Stimulated activated CD8-positive, alpha-beta memory T cell treated with anti-CD3 and anti-CD28 coated beads, Interleukin-15, amount 100 ng/mL, for 4 hours (primary cell): Measurements from ENCODE around the gene SELENOF.

ENCODE experiments used
- DNase-seq, 2 donors: peaks; one replicate each; pipeline ENCODE4 v3.0.0-alpha.2; 2020; ENCODE audit warnings: low read depth in 2 of 2

Gene SELENOF

DNA sequence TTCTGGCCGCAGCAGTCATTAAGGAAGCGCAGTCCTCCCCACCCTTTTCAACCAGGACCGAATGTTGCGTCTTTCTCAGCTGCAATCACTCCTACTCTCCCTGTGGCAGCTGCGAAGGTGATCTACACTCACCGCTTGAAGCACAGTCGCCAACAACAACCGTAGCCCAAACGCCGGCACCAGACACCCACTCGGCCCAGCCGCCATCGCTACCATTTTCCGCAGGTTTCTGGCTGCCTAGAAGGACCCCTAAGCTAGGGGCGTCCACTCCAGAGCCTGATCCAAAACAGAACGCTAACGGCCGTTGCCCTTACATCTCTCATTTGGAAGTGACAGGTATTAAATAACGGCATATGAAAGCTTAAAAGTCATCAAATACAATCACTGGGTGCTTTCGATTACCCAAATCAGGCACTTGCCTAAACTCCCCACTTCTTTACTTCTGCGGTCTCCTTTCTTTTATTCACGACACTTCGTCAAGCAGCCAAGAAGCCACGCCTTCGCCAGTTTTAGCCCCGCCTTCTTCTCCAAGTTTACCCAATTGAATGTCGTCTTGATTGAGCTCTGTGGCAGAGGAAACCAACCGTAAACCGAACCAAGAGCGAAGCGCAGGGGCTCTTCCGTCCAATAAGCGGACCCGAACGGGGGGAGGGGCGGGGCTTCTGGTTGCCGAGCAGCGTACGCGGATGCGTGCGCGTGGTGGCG lies at the start of gene SELENOF:
SELENOF (minus strand) TSS at position 231 of the 705 bp plus-strand sequence; CDS start at position 216, 15 bp downstream.
- DNase-seq = peak; percentile 97 to 99

DNA sequence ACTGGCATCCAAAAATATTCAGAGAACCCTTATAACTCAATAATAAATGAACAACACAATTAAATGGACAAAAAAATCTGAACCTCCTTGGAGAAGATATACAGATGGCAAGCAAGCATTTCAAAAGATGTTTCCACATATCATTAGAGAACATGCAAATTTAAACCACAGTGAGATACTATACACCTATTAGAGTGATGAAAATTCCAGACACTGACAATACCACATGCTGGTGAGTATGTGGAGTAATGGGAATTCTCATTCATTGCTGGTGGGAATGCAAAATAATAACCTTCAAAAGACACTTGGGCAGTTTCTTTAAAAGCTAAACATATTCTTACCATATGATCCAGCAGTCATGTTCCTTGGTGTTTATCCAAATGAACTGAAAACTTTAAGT lies 46.6 kb upstream of the SELENOF start:
- DNase-seq = no peak

DNA sequence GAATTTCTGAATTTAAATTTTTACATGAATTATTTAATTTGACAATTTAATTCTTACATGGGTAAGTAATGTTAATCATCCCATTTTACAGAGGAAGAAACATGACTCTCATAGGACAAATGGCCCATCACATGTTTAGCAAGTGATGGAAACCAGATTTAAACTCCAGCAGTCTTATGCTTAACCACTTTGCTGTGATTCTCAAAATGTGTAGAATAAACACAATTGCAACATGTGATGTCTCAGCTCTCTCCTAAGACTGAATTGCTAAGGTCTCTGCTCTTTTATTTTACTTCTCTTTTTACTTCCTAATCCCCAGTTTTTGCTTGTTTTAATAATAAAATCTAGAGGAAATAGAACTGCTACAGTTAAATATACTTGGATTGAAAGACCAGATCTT lies 43.3 kb upstream of the SELENOF start:
- no peak for DNase-seq

DNA sequence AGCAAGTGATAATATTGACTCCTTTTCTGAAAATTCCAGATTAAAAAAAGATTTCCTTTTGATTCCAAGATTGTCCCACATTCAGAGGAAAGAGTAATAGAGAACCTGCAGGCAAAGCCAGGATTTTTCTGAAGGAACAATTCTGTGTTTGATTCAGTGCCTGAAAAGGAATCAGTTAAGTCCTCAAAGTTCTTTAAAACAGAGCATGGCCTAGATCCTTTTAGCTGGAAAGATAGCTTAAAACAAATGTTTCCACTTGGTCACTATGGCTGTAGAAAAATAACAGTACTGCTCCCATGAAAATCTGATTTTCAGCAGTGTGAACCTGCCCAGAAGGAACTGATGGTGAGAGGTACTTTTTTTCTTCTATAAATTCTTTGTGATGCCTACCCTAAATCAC lies 42.3 kb upstream of the SELENOF start:
- DNase-seq = no peak

DNA sequence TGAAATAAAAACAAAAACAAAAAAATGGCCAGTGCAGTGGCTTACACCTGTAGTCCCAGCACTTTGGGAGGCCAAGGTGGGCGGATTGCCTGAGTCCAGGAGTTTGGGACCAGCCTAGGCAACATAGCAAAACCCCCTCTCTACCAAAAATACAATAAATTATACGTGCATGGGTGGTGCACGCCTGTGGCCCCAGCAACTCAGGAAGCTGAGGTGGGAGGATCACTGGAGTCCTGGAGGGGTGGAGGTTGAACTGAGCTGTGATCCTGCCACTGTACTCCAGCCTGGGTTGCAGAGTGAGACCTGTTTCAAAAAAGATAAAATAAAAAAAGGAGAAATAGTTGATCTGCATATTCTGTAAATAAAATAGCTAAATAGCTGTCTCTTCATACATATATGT lies 41.8 kb upstream of the SELENOF start:
- no peak for DNase-seq

DNA sequence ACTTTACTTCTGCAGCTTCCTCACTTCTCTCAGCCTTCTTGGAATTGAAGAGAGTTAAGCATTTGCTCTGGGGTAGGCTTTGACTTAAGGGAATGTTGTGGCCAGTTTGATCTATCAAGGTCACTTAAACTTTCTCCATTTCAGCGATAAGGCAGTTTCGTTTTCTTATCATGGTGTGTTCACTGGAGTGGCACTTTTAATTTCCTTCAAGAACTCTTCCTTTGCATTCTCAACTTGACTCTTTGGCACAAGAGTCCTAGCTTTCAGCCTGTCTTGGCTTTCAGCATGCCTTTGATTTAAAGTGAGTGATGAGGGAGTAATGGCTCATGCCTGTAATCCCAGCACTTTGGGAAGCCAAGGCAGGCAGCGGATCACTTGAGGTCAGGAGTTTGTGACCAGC lies 39.2 kb upstream of the SELENOF start:
- no peak for DNase-seq

DNA sequence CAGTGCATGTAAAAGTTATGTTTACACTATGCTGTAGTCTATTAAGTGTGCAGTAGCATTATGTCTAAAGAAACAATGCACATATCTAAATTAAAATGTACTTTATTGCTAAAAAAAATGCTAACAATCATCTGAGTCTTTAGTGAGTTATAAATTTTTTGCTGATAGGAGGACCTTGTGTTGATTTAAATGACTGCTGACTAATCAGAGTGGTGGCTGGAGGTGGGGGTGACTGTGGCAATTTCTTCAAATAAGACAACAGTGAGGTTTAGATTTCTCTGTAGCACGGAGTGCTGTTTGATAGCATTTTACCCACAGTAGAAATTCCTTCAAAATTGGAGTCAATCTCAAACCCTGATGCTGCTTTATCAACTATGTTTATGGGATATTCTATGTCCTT lies 37.5 kb upstream of the SELENOF start:
- DNase-seq = no peak

DNA sequence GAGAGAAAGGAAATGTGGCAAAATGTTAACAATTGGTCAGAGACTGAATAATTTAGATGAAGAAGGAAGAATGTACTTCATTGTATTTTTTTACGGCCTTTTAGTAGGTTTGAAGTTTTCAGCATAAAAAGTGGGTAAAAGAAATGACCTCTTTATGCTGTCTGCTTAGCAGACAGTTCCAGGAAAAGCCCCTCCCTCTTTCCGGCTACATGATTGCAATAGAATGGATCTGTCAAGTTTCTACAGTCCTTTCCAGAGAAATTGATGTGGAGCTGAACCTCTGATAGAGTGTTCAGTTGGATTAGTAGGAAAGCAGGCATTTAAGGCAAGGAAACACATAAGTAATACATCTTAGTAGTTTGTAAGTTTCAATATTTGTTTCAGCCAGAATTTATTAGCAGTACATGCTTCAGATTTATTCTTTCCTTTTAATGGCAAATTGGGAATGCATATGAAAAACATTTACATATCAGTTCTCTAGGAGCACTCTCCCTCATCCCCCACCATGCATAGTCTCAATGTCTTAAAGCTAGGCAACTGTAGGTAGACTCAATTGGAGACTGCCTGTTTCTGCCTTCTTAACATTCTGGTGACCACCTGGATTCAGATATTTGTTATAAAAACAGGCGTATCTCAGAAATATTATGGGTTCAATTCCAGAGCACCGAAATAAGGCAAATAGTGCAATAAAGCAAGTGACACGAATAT lies 36.9 kb upstream of the SELENOF start:
- DNase-seq = no peak

DNA sequence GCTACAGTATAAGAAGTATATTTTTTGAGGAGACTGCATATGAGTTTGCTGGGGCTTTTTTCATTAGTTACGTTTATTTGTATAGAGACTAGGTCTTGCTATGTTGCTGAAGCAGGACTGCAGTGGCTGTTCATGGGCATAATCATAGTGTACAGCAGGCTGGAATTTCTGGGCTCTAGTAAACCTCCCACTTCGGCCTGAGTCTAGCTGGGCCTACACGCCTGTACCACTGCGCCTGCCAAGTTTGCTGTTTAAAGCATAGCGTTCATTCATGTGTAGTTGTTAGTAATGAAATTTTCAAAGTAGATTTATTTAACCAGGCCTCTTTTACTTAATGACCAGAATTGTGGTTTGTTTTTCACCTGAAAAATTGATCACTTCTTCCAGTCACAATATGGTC lies 34.3 kb upstream of the SELENOF start:
- no peak for DNase-seq

DNA sequence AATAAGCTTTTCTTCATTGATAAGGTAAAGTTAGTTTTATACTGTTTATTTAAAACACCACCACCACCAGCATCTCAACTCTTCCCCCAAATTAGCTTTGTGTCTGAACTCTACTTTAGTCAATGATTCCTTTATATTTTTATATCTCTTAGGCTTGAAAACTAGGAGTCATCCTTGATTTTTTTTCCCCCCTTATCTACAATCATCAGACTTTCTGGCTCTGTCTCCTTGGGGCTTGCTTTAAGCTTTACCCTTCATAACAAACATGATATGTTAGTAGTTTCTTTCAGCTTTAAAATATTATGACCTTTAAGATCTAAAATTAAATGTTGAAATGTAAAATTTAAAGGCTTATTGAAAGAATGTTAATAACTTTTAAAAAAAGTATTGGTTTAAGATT lies 28.8 kb upstream of the SELENOF start:
- DNase-seq = no peak

DNA sequence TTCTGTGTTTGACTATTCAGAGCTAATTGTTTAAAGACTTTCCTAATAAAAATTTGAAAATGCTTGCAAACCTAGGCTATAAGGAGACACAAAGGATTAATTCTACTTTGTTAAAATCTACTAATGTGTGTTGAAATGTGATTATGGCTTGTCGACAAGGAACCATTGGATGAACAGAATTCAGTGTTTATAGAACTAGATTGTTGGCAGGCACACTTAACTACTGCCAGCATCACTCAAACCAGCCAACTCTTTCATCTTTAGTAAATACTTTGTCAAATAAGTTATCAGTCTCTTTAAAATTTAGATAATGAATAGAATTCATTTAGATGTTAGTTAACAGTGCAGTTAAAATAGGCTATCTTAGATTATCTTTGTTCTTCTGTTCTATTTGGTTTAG lies 28.1 kb upstream of the SELENOF start:
- DNase-seq = no peak

DNA sequence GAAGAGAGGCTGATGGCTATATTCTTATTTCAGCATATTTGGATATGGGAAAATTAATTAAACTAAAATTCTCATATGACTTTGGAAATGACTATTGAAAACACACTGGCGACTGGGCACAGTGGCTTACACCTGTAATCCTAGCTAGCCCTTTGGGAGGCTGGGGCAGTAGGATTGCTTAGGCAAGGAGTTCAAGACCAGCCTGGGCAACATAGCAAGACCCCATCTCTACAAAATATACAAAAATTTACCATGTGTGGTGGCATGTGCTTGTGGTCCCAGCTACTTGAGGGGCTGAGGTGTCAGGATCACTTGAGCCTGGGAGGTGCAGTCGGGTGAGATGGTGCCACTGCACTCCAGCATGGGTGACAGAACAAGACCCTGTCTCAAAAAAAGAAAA lies 26.7 kb upstream of the SELENOF start:
- no peak for DNase-seq

DNA sequence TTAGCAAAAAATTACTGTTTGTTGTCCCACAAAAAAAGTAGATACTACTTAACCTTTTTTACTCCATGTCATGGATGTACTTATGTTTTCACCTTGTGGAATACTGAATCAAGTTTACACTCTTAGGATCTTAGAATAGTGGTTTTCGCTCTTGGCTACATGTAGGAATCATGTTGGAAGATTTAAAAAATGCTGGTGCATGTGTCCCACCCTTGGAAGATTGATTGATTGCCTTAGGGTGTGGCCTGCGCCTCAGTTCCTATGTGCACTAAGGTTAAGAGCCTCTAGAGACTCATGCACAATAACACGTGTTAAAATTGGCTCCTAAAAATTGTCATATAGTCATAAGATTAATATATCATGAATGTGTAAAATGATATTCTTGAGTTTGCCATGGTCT lies 25.5 kb upstream of the SELENOF start:
- DNase-seq = no peak

DNA sequence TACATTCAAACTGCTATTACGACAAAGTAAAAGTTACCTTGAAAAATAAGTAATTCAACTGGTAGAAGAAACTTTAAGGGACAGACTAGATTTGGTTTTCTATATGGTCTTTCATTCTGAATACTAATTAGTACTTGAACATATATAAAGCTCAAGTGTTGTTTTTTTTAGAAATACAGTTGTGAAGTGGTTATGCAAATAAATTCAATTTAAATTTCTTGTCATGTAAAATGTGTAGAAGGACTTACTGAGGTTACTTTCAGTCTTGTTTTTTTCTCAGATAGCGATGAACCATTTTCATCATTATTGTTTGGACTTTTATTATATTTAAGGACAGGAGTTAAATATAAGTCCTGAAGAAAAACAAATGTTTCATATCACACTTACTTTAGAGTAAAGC lies 24.9 kb upstream of the SELENOF start:
- no peak for DNase-seq

DNA sequence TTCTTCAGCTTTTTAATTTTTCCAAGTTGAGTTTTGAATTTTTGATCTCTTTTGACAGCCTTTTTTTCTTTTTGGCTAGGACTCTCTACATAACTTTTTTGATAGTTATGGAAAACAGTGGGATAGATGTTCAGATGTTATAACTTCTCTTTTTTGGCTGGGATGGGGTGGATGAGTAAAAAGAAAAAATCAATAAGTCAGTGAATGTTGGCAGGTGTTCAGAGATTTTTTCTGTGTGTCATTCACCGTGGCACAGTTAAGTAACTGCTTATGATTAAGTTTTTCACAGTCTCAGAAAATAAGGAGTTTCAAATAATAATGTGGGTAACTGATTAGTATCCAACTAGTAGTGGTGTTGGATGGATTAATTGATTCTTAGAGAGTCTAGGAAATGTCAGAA lies 24.5 kb upstream of the SELENOF start:
- no peak for DNase-seq

DNA sequence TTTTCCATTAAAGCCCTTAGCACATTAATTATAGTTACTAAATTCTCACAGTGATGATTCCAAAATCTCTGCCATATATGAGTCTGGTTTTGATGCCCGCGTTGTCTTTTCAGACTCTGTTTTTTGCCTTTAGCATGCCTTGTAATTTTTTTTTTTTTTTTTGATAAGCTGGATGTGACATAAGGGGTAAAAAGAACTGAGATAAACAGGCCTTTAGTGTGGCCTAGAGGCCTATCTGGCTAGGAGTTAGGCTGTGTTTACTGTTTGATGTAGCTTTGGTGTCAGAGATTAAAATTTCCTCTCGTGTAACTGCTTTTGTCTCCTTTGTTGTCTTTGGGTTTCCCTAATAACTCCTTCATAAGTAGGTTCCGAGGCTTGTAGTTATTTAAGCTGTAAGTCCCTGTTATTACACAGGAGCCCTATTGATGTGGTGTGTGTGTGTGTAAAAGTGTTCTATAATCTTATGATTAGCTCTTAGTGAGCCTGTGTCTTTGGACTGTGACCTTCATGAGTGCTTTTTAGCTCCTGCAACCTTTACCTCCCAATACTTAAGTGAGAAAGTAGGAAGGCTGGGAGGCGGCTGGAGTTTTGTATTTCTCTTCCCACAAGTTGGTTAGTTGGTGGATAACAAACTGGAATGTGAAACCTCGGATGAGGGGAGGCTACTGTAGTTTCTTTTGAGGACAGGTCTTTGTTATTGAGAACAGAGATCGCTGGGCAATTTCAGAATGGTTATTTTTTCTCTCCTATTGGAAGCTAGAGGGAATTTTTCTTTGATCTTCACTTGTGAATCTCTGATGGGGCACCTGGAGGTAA lies 19.8 kb upstream of the SELENOF start:
- DNase-seq = no peak

DNA sequence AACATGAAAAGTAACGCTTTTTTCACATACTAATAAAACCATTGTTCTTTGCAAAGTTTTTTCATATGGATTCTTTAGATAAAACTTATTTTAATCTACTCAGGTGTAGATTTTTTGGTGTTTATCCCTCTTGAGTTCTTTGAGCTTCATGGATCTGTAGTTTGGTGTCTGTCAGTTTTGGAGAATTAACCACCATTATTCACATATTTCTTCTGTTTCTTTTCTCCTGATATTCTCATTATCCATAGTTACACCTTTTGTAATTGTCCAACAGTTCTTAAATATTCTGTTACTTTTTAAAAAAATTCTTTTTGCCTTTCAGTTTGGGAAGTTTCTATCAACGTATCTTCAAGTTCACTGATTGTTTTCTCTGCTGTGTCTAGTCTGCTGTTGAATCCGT lies 19.1 kb upstream of the SELENOF start:
- no peak for DNase-seq

DNA sequence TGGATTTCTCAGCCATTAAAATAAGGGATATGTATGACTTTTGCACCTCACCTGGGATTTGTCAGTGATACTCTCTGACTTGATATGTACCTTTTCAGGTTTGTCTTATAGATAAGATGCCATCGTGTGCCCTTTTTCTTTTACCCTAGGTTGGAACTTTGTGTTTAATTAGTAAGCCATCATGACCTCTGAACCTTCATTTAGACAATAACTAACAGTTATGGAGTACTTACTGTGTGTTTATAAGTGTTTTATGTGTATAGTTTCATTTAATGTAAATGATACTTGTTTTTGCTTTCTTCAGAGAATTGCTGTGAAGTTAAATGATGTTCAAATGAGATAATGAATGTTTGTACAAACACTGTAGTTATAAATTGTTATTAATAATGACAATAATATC lies 14.9 kb upstream of the SELENOF start:
- DNase-seq = no peak

DNA sequence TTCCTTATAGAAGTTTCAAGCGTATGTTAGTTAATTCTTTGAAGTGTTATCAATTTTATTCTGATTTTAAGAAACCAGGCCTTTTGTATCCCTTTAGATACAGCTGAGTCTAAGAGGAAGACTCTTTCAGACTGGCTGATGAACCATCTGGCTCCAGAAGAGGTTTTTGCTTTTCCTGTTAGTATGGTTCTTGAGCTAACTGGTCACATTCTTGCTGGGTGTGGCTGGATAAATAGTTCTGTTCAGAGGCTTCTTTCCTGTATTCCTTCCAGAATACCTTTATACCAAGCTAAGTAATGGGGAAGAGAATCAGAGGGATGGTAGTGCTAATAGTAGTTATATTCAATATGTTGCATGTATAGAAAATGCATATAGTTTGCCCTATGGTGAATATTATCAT lies 13.0 kb upstream of the SELENOF start:
- no peak for DNase-seq

DNA sequence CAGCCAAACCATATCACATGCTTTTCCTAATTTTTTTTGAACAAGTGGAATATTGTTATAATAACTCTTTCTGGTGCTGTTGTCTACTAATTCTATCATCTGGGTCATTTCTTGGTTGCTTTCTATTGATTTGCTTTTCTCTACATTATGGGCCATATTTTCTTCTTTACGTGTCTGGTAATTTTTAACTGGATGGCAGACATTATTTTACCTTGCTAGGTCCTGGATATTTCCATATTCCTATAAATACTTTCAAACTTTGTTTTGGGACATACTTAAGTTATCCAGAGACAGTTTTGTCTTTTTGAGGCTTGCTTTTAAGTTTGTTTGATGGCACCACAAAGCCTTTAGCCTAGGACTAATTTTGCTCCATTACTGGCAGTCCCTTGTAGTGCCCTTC lies 11.8 kb upstream of the SELENOF start:
- DNase-seq = no peak

DNA sequence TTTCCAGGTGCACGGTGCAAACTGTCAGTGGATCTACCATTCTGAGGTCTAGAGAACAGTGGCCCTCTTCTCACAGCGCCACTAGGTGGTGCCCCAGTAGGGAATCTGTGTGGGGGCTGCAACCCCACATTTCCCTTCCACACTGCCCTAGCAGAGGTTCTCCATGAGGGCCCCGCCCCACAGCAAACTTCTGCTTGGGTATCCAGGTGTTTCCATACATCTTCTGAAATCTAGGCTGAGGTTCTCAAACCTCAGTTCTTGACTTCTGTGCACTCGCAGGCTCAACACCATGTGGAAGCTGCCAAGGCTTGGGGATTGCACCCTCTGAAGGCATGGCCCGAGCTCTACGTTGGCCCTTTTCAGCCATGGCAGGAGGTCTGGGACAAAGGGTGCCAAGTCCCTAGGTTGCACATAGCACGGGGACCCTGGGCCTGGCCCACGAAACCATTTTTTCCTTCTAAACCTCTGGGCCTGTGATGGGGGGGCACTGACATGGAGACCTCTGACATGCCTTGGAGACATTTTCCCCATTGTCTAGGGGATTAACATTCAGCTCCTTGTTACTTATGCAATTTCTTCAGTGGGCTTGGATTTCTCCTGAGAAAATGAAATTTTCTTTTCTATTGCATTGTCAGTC lies 10.5 kb upstream of the SELENOF start:
- no peak for DNase-seq

DNA sequence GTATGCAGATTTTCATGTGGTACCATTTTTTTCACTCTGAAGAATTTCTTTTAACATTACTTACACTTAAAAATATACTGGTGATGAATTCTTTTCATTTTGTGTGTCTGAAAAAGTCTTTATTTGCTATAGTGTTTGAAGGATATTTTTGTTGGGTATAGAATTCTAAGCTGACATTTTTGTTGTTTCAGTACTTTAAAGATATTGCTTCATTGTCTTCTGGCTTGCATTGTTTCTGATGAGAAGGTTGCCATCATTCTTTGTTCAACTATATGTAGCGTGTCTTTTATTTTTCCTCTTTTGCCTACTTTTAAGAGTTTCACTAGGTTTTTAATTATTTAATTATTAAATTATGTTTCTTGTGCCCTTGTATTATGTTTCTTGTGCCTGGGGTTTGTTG lies 8.5 kb upstream of the SELENOF start:
- no peak for DNase-seq
